Pulmonary artery endothelial cell (primary cell): ENCODE results near the gene NKX2-4. TPM values are rescaled to one million over a fixed set of nuclear protein-coding genes. Genes with fewer than 3 reads are reported as not detected.
"Not testable (repeated sequence)": the region's sequence is repeated elsewhere in the genome, so short reads cannot be mapped to it uniquely, and the experiment has no call there.

Experiments
- DNase-seq: peaks from one replicate; pipeline ENCODE4 v3.0.0-alpha.2; 2011; ENCODE audit warnings: low read depth, low spot score
- total RNA-seq: library from RNA; depleted of rRNA; stranded (reverse); fragments of >200 nt; gene quantifications from 2 replicates; pipeline ENCODE4 v1.2.3, GENCODE V29; 2014

NKX2-4 gene
- total RNA-seq, 1 donor from 2014 or later = not detected

- DNase-seq = no peak
Measured at GRCh38 chr20:21394551-21394950, 2.8 kb downstream of the NKX2-4 start.

- DNase-seq = no peak
Measured at GRCh38 chr20:21393816-21394519, 3.4 kb downstream of the NKX2-4 start.

- no peak for DNase-seq
Measured at GRCh38 chr20:21393166-21393565, 4.2 kb downstream of the NKX2-4 start.

GRCh38 chr20:21391972-21392352 is 5.4 kb downstream of the NKX2-4 start:
- no peak for DNase-seq

GRCh38 chr20:21391185-21391971 is 5.9 kb downstream of the NKX2-4 start:
- DNase-seq = no peak

- DNase-seq = no peak
Measured at GRCh38 chr20:21390768-21391167, 6.6 kb downstream of the NKX2-4 start.

- no peak for DNase-seq
Measured at GRCh38 chr20:21389368-21389767, 8.0 kb downstream of the NKX2-4 start.

GRCh38 chr20:21388566-21388965 is 8.8 kb downstream of the NKX2-4 start:
- DNase-seq = no peak

GRCh38 chr20:21387528-21387927 is 9.8 kb downstream of the NKX2-4 start:
- no peak for DNase-seq

GRCh38 chr20:21386111-21386510 is 11.2 kb downstream of the NKX2-4 start:
- DNase-seq = no peak

GRCh38 chr20:21384308-21384892 is 12.9 kb downstream of the NKX2-4 start:
- no peak for DNase-seq

GRCh38 chr20:21381619-21382018 is 15.7 kb downstream of the NKX2-4 start:
- no peak for DNase-seq

GRCh38 chr20:21380711-21381110 is 16.6 kb downstream of the NKX2-4 start:
- DNase-seq = no peak

- DNase-seq = no peak
Measured at GRCh38 chr20:21378259-21378658, 19.1 kb downstream of the NKX2-4 start.

- DNase-seq = no peak
Measured at GRCh38 chr20:21377701-21378100, 19.6 kb downstream of the NKX2-4 start.

GRCh38 chr20:21376626-21377025 is 20.7 kb downstream of the NKX2-4 start:
- DNase-seq = no peak

- DNase-seq = no peak
Measured at GRCh38 chr20:21373436-21373835, 23.9 kb downstream of the NKX2-4 start.

GRCh38 chr20:21372016-21372415 is 25.3 kb downstream of the NKX2-4 start:
- DNase-seq = no peak

- DNase-seq = no peak
Measured at GRCh38 chr20:21371193-21371592, 26.1 kb downstream of the NKX2-4 start.

GRCh38 chr20:21368791-21369190 is 28.5 kb downstream of the NKX2-4 start:
- DNase-seq = no peak

GRCh38 chr20:21366273-21366672 is 31.1 kb downstream of the NKX2-4 start:
- not testable (repeated sequence) for DNase-seq

- no peak for DNase-seq
Measured at GRCh38 chr20:21365771-21366170, 31.6 kb downstream of the NKX2-4 start.

GRCh38 chr20:21364413-21364812 is 32.9 kb downstream of the NKX2-4 start:
- DNase-seq = no peak
